AG09309 (cell line): ENCODE data around the gene THBD.

ENCODE experiments used
- DNase-seq: peaks from one replicate; pipeline ENCODE4 v3.0.0-alpha.2; 2010; ENCODE audit warnings: low read depth
- H3K4me3 ChIP-seq: 2 replicates; pipeline ENCODE4 v1.5.1; 2011; ENCODE audit warnings: mild to moderate bottlenecking, low read depth, low read length, moderate library complexity; ENCODE audit not compliant: control insufficient read depth
- CTCF ChIP-seq: IDR thresholded peaks from 2 replicates; pipeline ENCODE4 v1.5.1; 2011; ENCODE audit warnings: mild to moderate bottlenecking, low read depth, low read length, inconsistent platforms; ENCODE audit not compliant: insufficient read depth, control insufficient read depth; ENCODE audit errors: missing control alignments

THBD gene

GRCh38 chr20:23011008-23011721 lies 38.3 kb downstream of the THBD start:
- TF ChIP-seq CTCF, result no peak
- DNase-seq, result no peak
- H3K4me3 ChIP-seq, result no peak overlapping the region

- no peak for DNase-seq
- H3K4me3 ChIP-seq, result no peak overlapping the region
- TF ChIP-seq CTCF, result no peak
Measured at GRCh38 chr20:23010096-23010495, 39.4 kb downstream of the THBD start.

- H3K4me3 ChIP-seq, result no peak overlapping the region
- no peak for DNase-seq
- TF ChIP-seq CTCF, result no peak
Measured at GRCh38 chr20:23009636-23010035, 39.8 kb downstream of the THBD start.

- DNase-seq, result no peak
- TF ChIP-seq CTCF, result no peak
- H3K4me3 ChIP-seq, result no peak overlapping the region
Measured at GRCh38 chr20:23008667-23009066, 40.8 kb downstream of the THBD start.

- DNase-seq, result no peak
- TF ChIP-seq CTCF, result no peak
- H3K4me3 ChIP-seq, result no peak overlapping the region
Measured at GRCh38 chr20:23007886-23008655, 41.4 kb downstream of the THBD start.

GRCh38 chr20:23007462-23007861 lies 42.0 kb downstream of the THBD start:
- no peak for DNase-seq
- no peak for TF ChIP-seq CTCF
- H3K4me3 ChIP-seq, result no peak overlapping the region
